ENCODE results near the gene RBM5.
A peak's percentile ranks its signal among the peaks of the same experiment; 100 is the strongest.

Gene RBM5

GRCh38 chr3:50119786-50120185 is 31.1 kb downstream of the RBM5 start:
- H3K4me3 ChIP-seq (ENCODE audit: insufficient read depth, low read length, poor library complexity, severe bottlenecking) = no peak overlapping the region
- no peaks in the 10 kb centered on the region for H3K79me2 ChIP-seq (ENCODE audit: insufficient read depth, low read length)
- H4K20me1 ChIP-seq (ENCODE audit: low read depth, low read length) = no peaks in the 10 kb centered on the region
- H2AFZ ChIP-seq (ENCODE audit: low read depth, low read length, severe bottlenecking) = no peak overlapping the region
- TF ChIP-seq CTCF (IDR thresholded peaks at IDR 0.05; ENCODE audit: insufficient read depth, low read length, poor library complexity, severe bottlenecking) = no peak
- TF ChIP-seq EZH2phosphoT487 (conservative IDR thresholded peaks at IDR 0.05; ENCODE audit: low read length) = no peak
- no peaks in the 10 kb centered on the region for H3K9me3 ChIP-seq (ENCODE audit: insufficient read depth, low read length)
- H3K9ac ChIP-seq (ENCODE audit: low read length) = no peak overlapping the region
- no peak overlapping the region for H3K4me2 ChIP-seq (ENCODE audit: low read depth, low read length, poor library complexity, severe bottlenecking)
- H3K9me2 ChIP-seq (replicated peaks; ENCODE audit: insufficient read depth, low read length) = no peaks in the 10 kb centered on the region
- H3K27ac ChIP-seq (ENCODE audit: low read depth, low read length) = no peak overlapping the region
- H3K27me3 ChIP-seq (ENCODE audit: low read length) = no peaks in the 10 kb centered on the region
- H3F3A ChIP-seq (ENCODE audit: insufficient read depth) = peaks cover 10% of the 10 kb centered on the region; the same call in 1 of the 2 replicates
- peaks cover 21% of the 10 kb centered on the region; the same call in 1 of the 2 replicates for H3K36me3 ChIP-seq (ENCODE audit: low read length)

GRCh38 chr3:50120364-50121071 is 31.8 kb downstream of the RBM5 start:
- Histone ChIP-seq H3K4me2 (ENCODE audit: low read depth, low read length, poor library complexity, severe bottlenecking) (no peak overlapping the region), H3K9me3 (ENCODE audit: insufficient read depth, low read length) (no peaks in the 10 kb centered on the region), H3F3A (ENCODE audit: insufficient read depth) (peaks cover 10% of the 10 kb centered on the region; the same call in 1 of the 2 replicates), H3K79me2 (ENCODE audit: insufficient read depth, low read length) (no peaks in the 10 kb centered on the region), H2AFZ (ENCODE audit: low read depth, low read length, severe bottlenecking) (no peak overlapping the region), H3K27ac (ENCODE audit: low read depth, low read length) (no peak overlapping the region), H3K9me2 (replicated peaks; ENCODE audit: insufficient read depth, low read length) (no peaks in the 10 kb centered on the region), H3K27me3 (ENCODE audit: low read length) (no peaks in the 10 kb centered on the region), H4K20me1 (ENCODE audit: low read depth, low read length) (no peaks in the 10 kb centered on the region), H3K9ac (ENCODE audit: low read length) (no peak overlapping the region), H3K4me3 (ENCODE audit: insufficient read depth, low read length, poor library complexity, severe bottlenecking) (no peak overlapping the region), H3K36me3 (ENCODE audit: low read length) (peaks cover 16% of the 10 kb centered on the region; the same call in 1 of the 2 replicates)
- TF ChIP-seq EZH2phosphoT487 (conservative IDR thresholded peaks at IDR 0.05; ENCODE audit: low read length) (no peak), CTCF (IDR thresholded peaks at IDR 0.05; ENCODE audit: insufficient read depth, low read length, poor library complexity, severe bottlenecking) (no peak)

- peaks cover 10% of the 10 kb centered on the region; the same call in 1 of the 2 replicates for H3F3A ChIP-seq (ENCODE audit: insufficient read depth)
- H3K4me2 ChIP-seq (ENCODE audit: low read depth, low read length, poor library complexity, severe bottlenecking) = no peak overlapping the region
- H3K27ac ChIP-seq (ENCODE audit: low read depth, low read length) = no peak overlapping the region
- no peak overlapping the region for H2AFZ ChIP-seq (ENCODE audit: low read depth, low read length, severe bottlenecking)
- H3K9me2 ChIP-seq (replicated peaks; ENCODE audit: insufficient read depth, low read length) = no peaks in the 10 kb centered on the region
- no peak overlapping the region for H3K4me3 ChIP-seq (ENCODE audit: insufficient read depth, low read length, poor library complexity, severe bottlenecking)
- TF ChIP-seq EZH2phosphoT487 (conservative IDR thresholded peaks at IDR 0.05; ENCODE audit: low read length) (no peak), CTCF (IDR thresholded peaks at IDR 0.05; ENCODE audit: insufficient read depth, low read length, poor library complexity, severe bottlenecking) (peak; percentile 84)
- H3K27me3 ChIP-seq (ENCODE audit: low read length) = no peaks in the 10 kb centered on the region
- H3K79me2 ChIP-seq (ENCODE audit: insufficient read depth, low read length) = no peaks in the 10 kb centered on the region
- H3K36me3 ChIP-seq (ENCODE audit: low read length) = peaks cover 12% of the 10 kb centered on the region; the same call in 1 of the 2 replicates
- no peak overlapping the region for H3K9ac ChIP-seq (ENCODE audit: low read length)
- no peaks in the 10 kb centered on the region for H4K20me1 ChIP-seq (ENCODE audit: low read depth, low read length)
- no peaks in the 10 kb centered on the region for H3K9me3 ChIP-seq (ENCODE audit: insufficient read depth, low read length)
These were observed 32.6 kb downstream of the RBM5 start for GRCh38 chr3:50121072-50122032.

Measured in SU-DHL-6 (cell line).